Keratinocyte (primary cell): ENCODE results near the gene IDH3A. TPM values are rescaled to one million over a fixed set of nuclear protein-coding genes. Genes with fewer than 3 reads are reported as not detected.

Experiments used
- DNase-seq: peaks from one replicate; pipeline ENCODE4 v3.0.0-alpha.2; 2011; ENCODE audit warnings: low read depth, missing footprints, low spot score
- FAIRE-seq: peaks from 2 replicates; lab custom pipeline; 2011; peaks lifted over from hg19 to GRCh38; lab: Jason Lieb, UNC
- H2AFZ ChIP-seq: 2 replicates; pipeline ENCODE4 v1.6.0; 2012; ENCODE audit warnings: low read length, control low read depth, inconsistent platforms; ENCODE audit not compliant: control insufficient read depth
- H3K27ac ChIP-seq: 2 replicates; pipeline ENCODE4 v1.5.1; 2011; ENCODE audit warnings: low read length; ENCODE audit not compliant: control insufficient read depth, insufficient read depth
- H3K27me3 ChIP-seq: 3 replicates; pipeline ENCODE4 v1.6.0; 2011; ENCODE audit warnings: low read length; ENCODE audit not compliant: control insufficient read depth, insufficient read depth; ENCODE audit errors: extremely low read depth
- H3K36me3 ChIP-seq, 2 experiments: 2 replicates in 1 of 2; 3 replicates in 1 of 2; pipeline ENCODE4 v1.5.1; 2011; ENCODE audit warnings: low read length in 2 of 2, mild to moderate bottlenecking in 1 of 2; ENCODE audit not compliant: control insufficient read depth in 2 of 2, insufficient read depth in 2 of 2; ENCODE audit errors: extremely low read depth in 1 of 2
- H3K4me1 ChIP-seq: 3 replicates; pipeline ENCODE4 v1.5.1; 2011; ENCODE audit warnings: low read length; ENCODE audit not compliant: control insufficient read depth, insufficient read depth; ENCODE audit errors: extremely low read depth
- H3K4me2 ChIP-seq: 3 replicates; pipeline ENCODE4 v1.6.0; 2011; ENCODE audit warnings: low read depth, low read length; ENCODE audit not compliant: control insufficient read depth, insufficient read depth; ENCODE audit errors: extremely low read depth
- H3K4me3 ChIP-seq, 3 experiments: fragments of 200-600 bp in 1 of 3; sonication (generic) in 1 of 3; 2 replicates in 2 of 3; 3 replicates in 1 of 3; pipeline ENCODE4 v1.5.1; 2011 to 2016; ENCODE audit warnings: low read length in 3 of 3, mild to moderate bottlenecking in 3 of 3, control low read depth in 2 of 3, inconsistent platforms in 1 of 3, low read depth in 1 of 3, mixed read lengths in 1 of 3, mixed run types in 1 of 3, moderate library complexity in 1 of 3; ENCODE audit not compliant: control insufficient read depth in 2 of 3, insufficient read depth in 2 of 3; ENCODE audit errors: extremely low read depth in 1 of 3
- H3K79me2 ChIP-seq: 2 replicates; pipeline ENCODE4 v1.6.0; 2012; ENCODE audit warnings: low read length; ENCODE audit not compliant: control insufficient read depth, insufficient read depth
- H3K9ac ChIP-seq: 3 replicates; pipeline ENCODE4 v1.6.0; 2011; ENCODE audit warnings: low read length; ENCODE audit not compliant: control insufficient read depth, insufficient read depth; ENCODE audit errors: extremely low read depth
- H3K9me1 ChIP-seq: 3 replicates; pipeline ENCODE4 v1.6.0; 2011; ENCODE audit warnings: low read length; ENCODE audit not compliant: control insufficient read depth, insufficient read depth; ENCODE audit errors: extremely low read depth
- H3K9me3 ChIP-seq: 2 replicates; pipeline ENCODE4 v1.5.1; 2012; ENCODE audit warnings: low read depth, low read length; ENCODE audit not compliant: control insufficient read depth
- H4K20me1 ChIP-seq: 3 replicates; pipeline ENCODE4 v1.6.0; 2011; ENCODE audit warnings: low read length; ENCODE audit not compliant: control insufficient read depth, insufficient read depth; ENCODE audit errors: extremely low read depth
- CTCF ChIP-seq, 3 experiments: IDR thresholded peaks in 1 of 3; conservative IDR thresholded peaks in 1 of 3; optimal IDR thresholded peaks in 1 of 3; 2 replicates in 2 of 3; 3 replicates in 1 of 3; pipeline versions ENCODE3 to v1.5.1; 2011; ENCODE audit warnings: low read length in 3 of 3, mild to moderate bottlenecking in 3 of 3, moderate library complexity in 2 of 3, control low read depth in 1 of 3, inconsistent platforms in 1 of 3; ENCODE audit not compliant: insufficient read depth in 2 of 3; ENCODE audit errors: extremely low read depth in 1 of 3
- EZH2 ChIP-seq: IDR thresholded peaks from one replicate; pipeline ENCODE4 v1.6.1; 2012; ENCODE audit warnings: inconsistent platforms, mild to moderate bottlenecking, low read length, moderate library complexity
- dilution Hi-C: fragments of 300-500 bp; cut with MboI; formaldehyde crosslinking; loops from one replicate; pipeline ENCODE4 v1.7.0; 2020; ENCODE audit warnings: low sequenced_read_pairs; ENCODE audit not compliant: extremely low pct_ligation_motif_present
- polyA plus RNA-seq, 5 experiments: library from polyadenylated mRNA; depleted of rRNA in 3 of 5; stranded (reverse) in 3 of 5; stranded (forward) in 1 of 5; unstranded in 1 of 5; fragments of >200 nt; gene quantifications; 1 replicate in 1 of 5; 2 replicates in 3 of 5; 3 replicates in 1 of 5; pipeline versions ENCODE4 v1.2.1 to v1.2.3, GENCODE V29; 2011 to 2012; ENCODE audit warnings: missing spikeins in 2 of 5, low read depth in 1 of 5, low replicate concordance in 1 of 5

IDH3A gene
- polyA plus RNA-seq, 1 donor (not counting 4 experiments of a cell fraction or from before 2014, with no cell fraction given) = 118 TPM

GRCh38 chr15:78178064-78178463, 28.9 kb downstream of the IDH3A start:
- Histone ChIP-seq H4K20me1 (no peaks in the 10 kb centered on the region), H3K79me2 (no peaks in the 10 kb centered on the region), H3K9me1 (no peaks in the 10 kb centered on the region), H3K9ac (no peak overlapping the region), H3K27ac (no peak overlapping the region), H3K9me3 (no peaks in the 10 kb centered on the region), H3K27me3 (no peaks in the 10 kb centered on the region), H2AFZ (no peak overlapping the region), H3K36me3 (no peaks in the 10 kb centered on the region), H3K4me1 (peaks cover 5% of the 10 kb centered on the region), H3K4me3 (no peak overlapping the region), H3K4me2 (no peak overlapping the region)
- FAIRE-seq = no peak
- TF ChIP-seq EZH2 (no peak), CTCF (optimal IDR thresholded peaks at IDR 0.05 in 1 of 3, IDR thresholded peaks at IDR 0.05 in 1 of 3, conservative IDR thresholded peaks at IDR 0.05 in 1 of 3; ENCODE audit: extremely low read depth in 1 of 3, insufficient read depth in 2 of 3, low read length in 3 of 3) (no peak)
- dilution Hi-C loops = no loop called here
- no peak for DNase-seq

- H3K9me1 ChIP-seq = no peaks in the 10 kb centered on the region
- no peak overlapping the region for H3K27ac ChIP-seq
- TF ChIP-seq EZH2 (no peak), CTCF (optimal IDR thresholded peaks at IDR 0.05 in 1 of 3, IDR thresholded peaks at IDR 0.05 in 1 of 3, conservative IDR thresholded peaks at IDR 0.05 in 1 of 3; ENCODE audit: extremely low read depth in 1 of 3, insufficient read depth in 2 of 3, low read length in 3 of 3) (no peak)
- H2AFZ ChIP-seq = no peak overlapping the region
- no peak overlapping the region for H3K9ac ChIP-seq
- H3K79me2 ChIP-seq = no peaks in the 10 kb centered on the region
- no peaks in the 10 kb centered on the region for H4K20me1 ChIP-seq
- FAIRE-seq (no peak), DNase-seq (no peak)
- no peak overlapping the region for H3K4me3 ChIP-seq
- H3K27me3 ChIP-seq = no peaks in the 10 kb centered on the region
- dilution Hi-C loops = no loop called here
- H3K36me3 ChIP-seq = no peaks in the 10 kb centered on the region
- no peaks in the 10 kb centered on the region for H3K9me3 ChIP-seq
- no peak overlapping the region for H3K4me2 ChIP-seq
- H3K4me1 ChIP-seq = peaks cover 8% of the 10 kb centered on the region
These were observed 30.2 kb downstream of the IDH3A start for GRCh38 chr15:78179286-78179840.
